Gastroesophageal sphincter (tissue), 3 donors: ENCODE data around the gene B4GALNT3.

Experiments used
- CTCF ChIP-seq, 4 experiments: fragments of 200-600 bp in 2 of 4; fragments of 450-650 bp in 2 of 4; sonication (generic) in 1 of 4; IDR thresholded peaks; one replicate each; pipeline ENCODE4 v1.5.1; 2017 to 2019; ENCODE audit warnings: antibody characterized with exemption in 4 of 4, mild to moderate bottlenecking in 2 of 4, moderate library complexity in 2 of 4
- EP300 ChIP-seq: sonication (generic); formaldehyde crosslinking; IDR thresholded peaks from one replicate; pipeline ENCODE4 v1.6.1; 2017; ENCODE audit warnings: antibody characterized with exemption, mild to moderate bottlenecking

DNA sequence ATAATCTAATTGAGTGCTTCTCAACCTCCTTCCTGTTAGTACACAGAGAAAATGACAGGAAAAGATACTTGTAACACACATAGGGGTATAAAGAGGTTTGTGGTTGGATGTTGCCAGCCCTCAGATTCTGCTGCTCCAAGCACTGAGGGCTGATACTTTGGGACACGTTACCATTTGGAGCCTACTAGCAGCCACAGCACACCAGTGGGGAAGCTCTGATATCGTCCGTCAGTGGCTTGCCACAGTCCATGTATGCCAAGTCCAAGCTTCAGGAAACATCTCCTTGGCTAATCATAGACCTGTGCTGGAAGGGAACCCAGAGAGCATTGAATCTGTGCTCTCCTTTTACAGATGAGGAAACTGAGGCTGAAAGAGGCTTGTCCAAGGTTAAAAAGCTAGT, 22.3 kb downstream of the B4GALNT3 start:
- TF ChIP-seq EP300, result no peak
- no peak for TF ChIP-seq CTCF (IDR thresholded peaks at IDR 0.05)
